ENCODE data around the gene MYO1F. TPM values are rescaled to one million over a fixed set of nuclear protein-coding genes. Genes with fewer than 3 reads are reported as not detected.
"Not testable (repeated sequence)": the region's sequence is repeated elsewhere in the genome, so short reads cannot be mapped to it uniquely, and the experiment has no call there.

The MYO1F gene
- total RNA-seq, 4 donors from 2014 or later, result 5.1 to 21.5 (median 6.0) TPM

DNA sequence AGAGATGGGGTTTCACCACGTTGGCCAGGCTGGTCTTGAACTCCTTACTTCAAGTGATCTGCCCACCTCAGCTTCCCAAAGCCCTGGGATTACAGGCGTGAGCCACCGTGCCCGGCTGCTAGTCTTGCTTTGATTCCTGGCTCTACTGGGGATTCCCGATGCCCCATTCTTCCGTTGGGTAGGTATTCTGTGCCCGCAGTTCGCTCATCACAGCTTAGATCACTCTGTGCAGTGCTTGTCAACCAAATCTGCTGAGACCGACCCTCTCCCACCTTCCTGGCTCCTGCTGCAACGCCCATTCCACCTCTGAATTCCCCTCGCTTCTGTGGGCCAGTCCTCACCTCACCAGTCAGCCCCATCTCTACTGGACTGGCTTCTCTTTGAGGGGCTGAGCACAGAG is 58.7 kb downstream of the MYO1F start:
- no peak for DNase-seq
- H3K4me1 ChIP-seq, result peaks cover 6 to 7% of the 10 kb centered on the region in 2 donors
- no peaks in the 10 kb centered on the region for H3K36me3 ChIP-seq
- no peak overlapping the region for H3K4me3 ChIP-seq (replicated peaks in 1 of 3)
- no peaks in the 10 kb centered on the region for H3K27me3 ChIP-seq
- 90% methylated on average over 11 of the region's 11 CpGs for WGBS, 2 donors
- no peak overlapping the region for H3K27ac ChIP-seq
- no peaks in the 10 kb centered on the region for H3K9me3 ChIP-seq
- intact Hi-C loops (cut with DNase I), result no loop called here
- no peak for TF ChIP-seq POLR2A (IDR thresholded peaks at IDR 0.05)
- TF ChIP-seq, protein P1, sequence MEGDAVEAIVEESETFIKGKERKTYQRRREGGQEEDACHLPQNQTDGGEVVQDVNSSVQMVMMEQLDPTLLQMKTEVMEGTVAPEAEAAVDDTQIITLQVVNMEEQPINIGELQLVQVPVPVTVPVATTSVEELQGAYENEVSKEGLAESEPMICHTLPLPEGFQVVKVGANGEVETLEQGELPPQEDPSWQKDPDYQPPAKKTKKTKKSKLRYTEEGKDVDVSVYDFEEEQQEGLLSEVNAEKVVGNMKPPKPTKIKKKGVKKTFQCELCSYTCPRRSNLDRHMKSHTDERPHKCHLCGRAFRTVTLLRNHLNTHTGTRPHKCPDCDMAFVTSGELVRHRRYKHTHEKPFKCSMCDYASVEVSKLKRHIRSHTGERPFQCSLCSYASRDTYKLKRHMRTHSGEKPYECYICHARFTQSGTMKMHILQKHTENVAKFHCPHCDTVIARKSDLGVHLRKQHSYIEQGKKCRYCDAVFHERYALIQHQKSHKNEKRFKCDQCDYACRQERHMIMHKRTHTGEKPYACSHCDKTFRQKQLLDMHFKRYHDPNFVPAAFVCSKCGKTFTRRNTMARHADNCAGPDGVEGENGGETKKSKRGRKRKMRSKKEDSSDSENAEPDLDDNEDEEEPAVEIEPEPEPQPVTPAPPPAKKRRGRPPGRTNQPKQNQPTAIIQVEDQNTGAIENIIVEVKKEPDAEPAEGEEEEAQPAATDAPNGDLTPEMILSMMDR (IDR thresholded peaks at IDR 0.05), result no peak

DNA sequence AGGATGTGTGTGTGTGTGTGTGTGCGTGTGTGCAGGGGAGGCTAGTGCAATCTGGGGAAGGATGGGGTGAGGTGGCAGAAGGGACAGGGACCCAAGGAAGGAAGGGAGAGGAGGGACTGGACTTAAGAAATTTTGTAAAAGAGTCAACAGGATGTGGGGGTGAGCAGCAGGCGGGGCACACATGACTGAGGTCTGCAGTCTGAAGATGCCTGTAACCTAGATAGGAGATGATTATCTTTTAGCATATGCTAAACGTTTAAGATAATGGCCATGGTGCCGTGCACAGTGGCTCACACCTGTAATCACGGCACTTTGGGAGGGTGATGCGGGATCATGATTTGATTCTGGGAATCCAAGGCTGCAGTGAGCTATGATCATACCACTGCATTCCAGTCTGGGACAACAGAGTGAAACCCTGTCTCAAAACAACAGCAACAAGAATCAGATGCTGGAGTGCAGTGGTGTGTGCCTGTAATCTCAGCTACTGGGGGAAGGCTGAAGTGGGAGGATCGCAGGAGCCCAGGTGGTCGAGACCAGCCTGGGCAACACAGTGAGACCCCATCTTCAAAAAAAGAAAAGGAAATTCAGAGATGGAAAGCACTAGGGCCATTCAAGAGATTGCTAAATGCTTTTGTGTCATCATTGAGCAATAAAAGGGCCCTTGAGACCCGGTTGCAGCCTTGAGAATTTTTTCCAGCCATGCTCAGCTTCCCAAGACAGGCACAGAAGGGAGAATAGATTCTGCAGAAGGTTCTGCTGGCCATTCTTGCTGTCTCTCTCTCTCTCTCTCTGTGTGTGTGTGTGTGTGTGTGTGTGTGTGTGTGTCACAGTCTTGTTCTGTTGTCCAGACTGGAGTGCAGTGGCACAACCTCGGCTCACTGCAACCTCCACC is 59.4 kb downstream of the MYO1F start:
- no peak for DNase-seq
- intact Hi-C loops (cut with DNase I), result no loop called here
- Histone ChIP-seq H3K4me1 (peaks cover 14 to 15% of the 10 kb centered on the region in 2 donors), H3K36me3 (no peaks in the 10 kb centered on the region), H3K9me3 (no peaks in the 10 kb centered on the region), H3K4me3 (replicated peaks in 1 of 3) (no peak overlapping the region), H3K27me3 (no peaks in the 10 kb centered on the region), H3K27ac (peak overlapping the region in 2 of 3 donors; percentile 33 to 38)
- no peak for TF ChIP-seq POLR2A (IDR thresholded peaks at IDR 0.05)
- TF ChIP-seq, protein P1 (IDR thresholded peaks at IDR 0.05), result no peak
- 52 to 54% methylated on average over 8 to 10 of the region's 10 CpGs for WGBS, 2 donors

DNA sequence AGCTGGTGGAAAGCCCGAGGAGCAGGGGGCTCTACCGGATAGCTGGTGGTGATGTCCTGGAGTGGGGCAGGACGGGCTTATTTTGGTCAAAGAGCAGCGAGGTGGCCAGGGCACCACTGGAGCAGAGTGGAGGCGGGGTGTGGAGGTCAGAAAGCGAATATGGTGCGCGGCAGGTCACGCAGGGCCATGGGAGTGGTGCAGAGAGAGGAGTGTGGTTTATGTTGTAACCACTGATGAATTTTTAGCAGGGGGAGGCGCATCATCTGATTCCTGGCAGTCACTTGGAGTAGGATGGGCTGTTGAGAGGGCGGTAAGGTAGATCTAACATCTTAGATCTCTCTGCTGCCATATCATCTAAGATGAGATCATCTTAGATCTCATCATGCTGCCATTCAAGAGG is 61.9 kb downstream of the MYO1F start:
- DNase-seq, result no peak
- H3K36me3 ChIP-seq, result peaks cover 0 to 4% of the 10 kb centered on the region in 2 donors
- intact Hi-C loops (cut with DNase I), result no loop called here
- no peak for TF ChIP-seq POLR2A (IDR thresholded peaks at IDR 0.05)
- no peaks in the 10 kb centered on the region for H3K27me3 ChIP-seq
- H3K4me1 ChIP-seq, result peaks cover 24 to 29% of the 10 kb centered on the region in 2 donors
- no peak overlapping the region for H3K27ac ChIP-seq
- no peak overlapping the region for H3K4me3 ChIP-seq (replicated peaks in 1 of 3)
- no peaks in the 10 kb centered on the region for H3K9me3 ChIP-seq
- WGBS, 2 donors, result 87 to 90% methylated on average over 11 of the region's 11 CpGs

DNA sequence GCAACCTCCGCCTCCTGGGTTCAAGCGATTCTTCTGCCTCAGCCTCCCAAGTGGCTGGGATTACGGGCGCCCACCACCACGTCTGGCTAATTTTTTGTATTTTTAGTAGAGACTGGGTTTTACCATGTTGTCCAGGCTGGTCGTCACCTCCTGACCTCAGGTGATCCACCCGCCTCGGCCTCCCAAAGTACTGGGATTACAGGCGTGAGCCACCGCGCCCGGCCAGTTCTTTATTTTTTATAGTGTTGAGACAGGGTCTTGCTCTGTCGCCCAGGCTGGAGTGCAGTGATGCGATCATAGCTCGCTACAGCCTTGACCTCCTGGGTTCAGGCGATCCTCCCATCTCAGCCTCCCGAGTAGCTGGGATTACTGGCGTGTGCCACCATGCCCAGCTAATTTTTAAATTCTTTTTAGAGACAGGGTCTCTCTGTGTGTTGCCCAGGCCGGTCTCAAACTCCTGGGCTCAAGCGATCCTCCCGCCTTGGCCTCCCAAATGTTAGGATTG is 62.7 kb downstream of the MYO1F start:
- 81% methylated on average over 21 of the region's 21 CpGs for WGBS, 2 donors
- H3K9me3 ChIP-seq; H3K36me3 ChIP-seq; H3K27me3 ChIP-seq; intact Hi-C loops (cut with DNase I); DNase-seq: not testable (repeated sequence)
- Histone ChIP-seq H3K4me3 (replicated peaks in 1 of 3) (peak overlapping the region in 1 of 3 donors; percentile 53), H3K27ac (peak overlapping the region; percentile 97 to 100 (median 99)), H3K4me1 (peaks cover 24 to 29% of the 10 kb centered on the region in 2 donors)

DNA sequence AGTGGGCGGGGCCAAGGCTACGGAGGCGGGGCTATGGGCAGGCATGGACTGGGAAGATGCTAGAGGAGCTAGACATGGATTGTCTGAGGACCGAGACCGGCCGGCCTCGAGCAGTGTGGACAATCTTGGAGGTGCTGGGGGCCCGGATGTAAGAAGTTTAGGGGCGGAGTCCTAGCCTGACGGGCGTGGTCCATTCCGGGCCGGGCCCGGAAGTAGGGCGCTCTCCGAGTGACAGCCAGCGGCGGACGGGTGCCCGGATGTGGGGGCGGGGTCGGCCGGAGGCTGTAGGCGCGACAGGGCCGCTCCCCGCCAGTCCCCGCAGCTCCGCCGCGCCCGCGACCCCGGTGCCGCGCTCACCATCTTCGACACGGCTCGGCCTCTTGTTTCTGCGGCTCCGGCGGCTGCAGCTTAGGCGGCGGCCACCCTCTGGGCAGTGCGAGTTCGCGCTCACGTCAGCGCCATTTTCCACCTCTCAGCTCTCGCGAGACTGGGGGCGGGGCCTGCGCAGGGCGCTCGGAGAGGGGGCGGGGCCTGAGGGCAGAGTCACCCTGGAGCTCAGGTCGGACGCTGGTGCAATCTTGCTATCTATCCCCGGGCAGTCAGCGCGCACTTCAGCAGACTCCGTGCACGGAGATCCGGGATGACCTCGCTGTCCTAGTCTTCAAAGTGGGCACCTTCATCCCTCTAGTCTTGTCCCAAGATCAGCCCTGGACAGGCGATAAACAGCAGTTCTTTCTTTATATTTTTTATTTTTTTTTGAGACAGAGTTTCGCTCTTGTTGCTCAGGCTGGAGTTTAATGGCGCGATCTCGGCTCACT is 63.3 kb downstream of the MYO1F start, which contains the start of gene ZNF414:
TSS of gene ZNF414 (minus strand) at position 481 of the 818 bp plus-strand sequence. CDS start at position 360, 121 bp downstream.
- H3K4me1 ChIP-seq, result peaks cover 24 to 29% of the 10 kb centered on the region in 2 donors
- peak; percentile 95 to 97 for DNase-seq
- peak within 1 kb of the TSS in 2 of 3 donors; percentile 53 to 68 for H3K4me3 ChIP-seq (replicated peaks in 1 of 3)
- peak within 1 kb of the TSS; percentile 97 to 100 (median 99) for H3K27ac ChIP-seq
- peaks cover 0 to 4% of the 10 kb centered on the region in 2 donors for H3K36me3 ChIP-seq
- intact Hi-C loops (cut with DNase I), result no loop called here
- H3K9me3 ChIP-seq, result no peaks in the 10 kb centered on the region
- TF ChIP-seq POLR2A (IDR thresholded peaks at IDR 0.05), result peak in 1 of 2 donors; percentile 85
- TF ChIP-seq, protein P1 (IDR thresholded peaks at IDR 0.05), result peak in 1 of 6 experiments; percentile 21
- no peaks in the 10 kb centered on the region for H3K27me3 ChIP-seq
- WGBS, 2 donors, result 1 to 3% methylated on average over 21 to 47 of the region's 70 CpGs
